Naive thymus-derived CD4-positive, alpha-beta T cell (primary cell): ENCODE measurements around the gene SEZ6. TPM values are rescaled to one million over a fixed set of nuclear protein-coding genes. Genes with fewer than 3 reads are reported as not detected.

Source experiments
- ATAC-seq: fragments of 150-1000 bp; cut with Tn5 transposase; 2 replicates; pipeline ENCODE4 v1.10.0; 2021; ENCODE audit warnings: mild to moderate bottlenecking, moderate library complexity
- CTCF ChIA-PET: fragments of 350-600 bp; sonication (Branson Sonifier 250); formaldehyde crosslinking; loops from one replicate; lab custom pipeline; 2021; ENCODE audit warnings: antibody characterized with exemption; lab: Charles Lee
- POLR2A ChIA-PET: fragments of 350-600 bp; sonication (Branson Sonifier 250); formaldehyde crosslinking; loops from one replicate; lab custom pipeline; 2021; ENCODE audit warnings: antibody characterized with exemption, inconsistent platforms; lab: Charles Lee
- DNase-seq, 9 donors: peaks; one replicate each; pipeline versions ENCODE4 v3.0.0 to v3.0.0-alpha.2; 2020 to 2022; ENCODE audit warnings: mixed read lengths in 1 of 9
- H3K27ac ChIP-seq: one replicate; pipeline ENCODE4 v1.7.0; 2013; ENCODE audit warnings: mild to moderate bottlenecking, low read depth, low read length, moderate library complexity
- H3K27me3 ChIP-seq, 2 donors: one replicate each; pipeline ENCODE4 v1.7.0; 2013; ENCODE audit warnings: low read length in 2 of 2, mild to moderate bottlenecking in 2 of 2, moderate library complexity in 2 of 2; ENCODE audit not compliant: control insufficient read depth in 2 of 2, insufficient read depth in 2 of 2
- H3K36me3 ChIP-seq, 3 experiments: 1 replicate in 2 of 3; 2 replicates in 1 of 3; pipeline ENCODE4 v1.7.0; 2013; ENCODE audit warnings: low read length in 3 of 3, mild to moderate bottlenecking in 3 of 3, moderate library complexity in 1 of 3; ENCODE audit not compliant: insufficient read depth in 3 of 3, control insufficient read depth in 2 of 3
- H3K4me1 ChIP-seq, 2 donors: one replicate each; pipeline ENCODE4 v1.7.0; 2013; ENCODE audit warnings: low read length in 2 of 2, mild to moderate bottlenecking in 2 of 2, moderate library complexity in 1 of 2; ENCODE audit not compliant: control insufficient read depth in 2 of 2, insufficient read depth in 2 of 2
- H3K4me3 ChIP-seq: 2 replicates; pipeline ENCODE4 v1.7.0; 2013; ENCODE audit warnings: mild to moderate bottlenecking, low read length
- H3K9me3 ChIP-seq, 3 experiments: 1 replicate in 2 of 3; 2 replicates in 1 of 3; pipeline ENCODE4 v1.7.0; 2013; ENCODE audit warnings: low read length in 3 of 3; ENCODE audit not compliant: control insufficient read depth in 2 of 3
- H3K27ac Mint-ChIP-seq, 9 donors: one replicate each; pipeline ENCODE4 v1.8.0; 2020 to 2022; ENCODE audit warnings: mixed read lengths in 9 of 9, mild to moderate bottlenecking in 8 of 9, moderate library complexity in 5 of 9, inconsistent platforms in 2 of 9
- H3K27me3 Mint-ChIP-seq, 5 donors: one replicate each; pipeline ENCODE4 v1.8.0; 2021 to 2022; ENCODE audit warnings: mixed read lengths in 5 of 5, mild to moderate bottlenecking in 1 of 5
- H3K36me3 Mint-ChIP-seq, 5 donors: one replicate each; pipeline ENCODE4 v1.8.0; 2020 to 2022; ENCODE audit warnings: mixed read lengths in 5 of 5, mild to moderate bottlenecking in 3 of 5, inconsistent platforms in 1 of 5
- H3K4me1 Mint-ChIP-seq, 7 donors: one replicate each; pipeline ENCODE4 v1.8.0; 2020 to 2022; ENCODE audit warnings: mixed read lengths in 7 of 7, mild to moderate bottlenecking in 3 of 7, inconsistent platforms in 1 of 7
- H3K4me3 Mint-ChIP-seq, 10 donors: one replicate each; pipeline ENCODE4 v1.8.0; 2020 to 2022; ENCODE audit warnings: mild to moderate bottlenecking in 10 of 10, mixed read lengths in 10 of 10, moderate library complexity in 6 of 10, inconsistent platforms in 2 of 10
- H3K9me3 Mint-ChIP-seq, 11 donors: one replicate each; pipeline ENCODE4 v1.8.0; 2020 to 2022; ENCODE audit warnings: mixed read lengths in 11 of 11, mild to moderate bottlenecking in 4 of 11, inconsistent platforms in 1 of 11, moderate library complexity in 1 of 11
- intact Hi-C, 2 donors: fragments of 100-400 bp; cut with micrococcal nuclease; formaldehyde crosslinking; loops; one replicate each; pipeline ENCODE4 v1.15.1; 2023
- polyA plus RNA-seq, 2 donors: library from polyadenylated mRNA; unstranded; fragments of 300-500 nt; fragmentation: Illumina TruSeq; gene quantifications; one replicate each; pipeline ENCODE4 v1.2.3, GENCODE V29; 2021
- total RNA-seq, 6 experiments: library from RNA in 5 of 6; stranded (reverse) in 5 of 6; gene quantifications; 1 replicate in 5 of 6; 2 replicates in 1 of 6; pipeline ENCODE4 v1.2.3 and lab custom pipeline; 2021 to 2026

SEZ6 gene
- total and polyA plus RNA-seq, 7 experiments from 2014 or later = 0.40 to 2.0 (median 0.64) TPM; not detected in 3

GRCh38 chr17:28989028-28989427, 16.8 kb downstream of the SEZ6 start:
- Histone ChIP-seq H3K4me1 (peaks cover 0 to 3% of the 10 kb centered on the region in 2 donors), H3K9me3 (no peaks in the 10 kb centered on the region), H3K27me3 (no peaks in the 10 kb centered on the region), H3K27ac (no peak overlapping the region), H3K4me3 (no peak overlapping the region), H3K36me3 (no peaks in the 10 kb centered on the region)
- intact Hi-C loops = no loop called here
- ChIA-PET POLR2A (no interaction called here), CTCF (no interaction called here)
- Mint-ChIP-seq H3K36me3 (no peaks in the 10 kb centered on the region), H3K4me3 (no peak overlapping the region), H3K27me3 (peaks cover 0 to 4% (median 0%) of the 10 kb centered on the region in 5 donors), H3K9me3 (no peaks in the 10 kb centered on the region), H3K4me1 (peaks cover 0 to 4% (median 0%) of the 10 kb centered on the region in 7 donors), H3K27ac (no peak overlapping the region)
- ATAC-seq (no peak), DNase-seq (no peak)

- H3K4me1 ChIP-seq = peaks cover 0 to 8% of the 10 kb centered on the region in 2 donors
- CTCF ChIA-PET = no interaction called here
These were observed 17.4 kb downstream of the SEZ6 start for GRCh38 chr17:28988475-28988874.

GRCh38 chr17:28986714-28987655, 18.8 kb downstream of the SEZ6 start:
- Histone ChIP-seq H3K27me3 (no peaks in the 10 kb centered on the region), H3K36me3 (no peaks in the 10 kb centered on the region), H3K27ac (no peak overlapping the region), H3K4me3 (no peak overlapping the region), H3K9me3 (no peaks in the 10 kb centered on the region), H3K4me1 (peaks cover 10 to 22% of the 10 kb centered on the region in 2 donors)
- CTCF ChIA-PET = interaction anchor here (0.6 to 0.7 kb wide), 2 partner anchors 21 to 628 kb away, joined by 3 read pairs; no protein-coding TSS in a partner anchor
- ATAC-seq (no peak), DNase-seq (no peak)
- H3K27me3 Mint-ChIP-seq = peaks cover 0 to 4% (median 0%) of the 10 kb centered on the region in 5 donors
- intact Hi-C loops = no loop called here
- no peaks in the 10 kb centered on the region for H3K9me3 Mint-ChIP-seq
- peaks cover 16 to 25% (median 18%) of the 10 kb centered on the region in 7 donors for H3K4me1 Mint-ChIP-seq
- H3K4me3 Mint-ChIP-seq = no peak overlapping the region
- POLR2A ChIA-PET = no interaction called here
- no peak overlapping the region for H3K27ac Mint-ChIP-seq
- no peaks in the 10 kb centered on the region for H3K36me3 Mint-ChIP-seq

More at GRCh38 chr17:28988475-28988874, 17.4 kb downstream of the SEZ6 start:
- Mint-ChIP-seq H3K27ac (no peak overlapping the region), H3K4me3 (no peak overlapping the region), H3K27me3 (peaks cover 0 to 4% (median 0%) of the 10 kb centered on the region in 5 donors), H3K9me3 (no peaks in the 10 kb centered on the region), H3K4me1 (peaks cover 1 to 10% (median 3%) of the 10 kb centered on the region in 7 donors), H3K36me3 (no peaks in the 10 kb centered on the region)
- H3K4me3 ChIP-seq = no peak overlapping the region
- H3K27me3 ChIP-seq = no peaks in the 10 kb centered on the region
- no peaks in the 10 kb centered on the region for H3K9me3 ChIP-seq
- POLR2A ChIA-PET = no interaction called here
- H3K27ac ChIP-seq = no peak overlapping the region
- intact Hi-C loops = no loop called here
- H3K36me3 ChIP-seq = no peaks in the 10 kb centered on the region
- ATAC-seq = no peak
- DNase-seq = no peak

DNA sequence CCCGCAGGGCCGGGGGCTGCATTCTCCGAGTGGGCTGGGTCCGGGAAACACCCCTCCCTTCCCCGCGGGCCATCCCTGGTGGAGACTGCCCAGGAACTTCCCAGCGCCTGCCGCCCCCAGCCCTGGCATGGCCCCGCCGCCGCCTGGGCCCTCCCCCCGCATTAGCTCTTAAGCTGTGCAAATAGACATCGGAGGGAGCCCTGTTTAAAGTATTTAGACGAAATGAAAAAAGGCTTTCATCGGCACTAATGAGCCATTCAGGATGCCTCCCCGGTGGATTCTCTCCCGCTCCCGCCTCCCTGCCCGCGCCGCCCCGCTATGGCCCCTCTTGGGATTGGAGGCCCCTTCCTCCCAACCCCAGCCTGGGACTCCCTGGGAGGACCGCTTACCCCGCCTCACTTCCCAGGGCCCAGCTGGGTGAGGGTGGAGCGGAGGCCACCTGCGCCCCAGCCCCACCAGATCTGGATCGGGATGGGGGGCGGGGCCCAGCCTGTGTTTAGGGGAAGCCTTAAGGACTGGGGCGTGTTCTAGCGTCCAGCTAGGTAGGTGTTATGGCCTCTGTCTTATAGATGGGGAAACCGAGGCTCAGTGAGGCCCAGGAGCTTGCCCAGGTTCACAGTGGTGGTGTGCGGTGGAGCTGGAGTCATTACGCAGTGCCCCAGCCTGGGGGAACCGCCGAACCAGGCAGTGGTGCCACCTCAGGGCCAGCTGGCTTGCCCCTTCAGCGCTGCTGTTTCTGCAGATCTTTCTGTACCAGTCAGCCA, 19.7 kb downstream of the SEZ6 start:
- Mint-ChIP-seq H3K36me3 (no peaks in the 10 kb centered on the region), H3K27ac (no peak overlapping the region), H3K4me1 (peaks cover 17 to 27% (median 20%) of the 10 kb centered on the region in 7 donors), H3K27me3 (peaks cover 0 to 4% (median 0%) of the 10 kb centered on the region in 5 donors), H3K9me3 (no peaks in the 10 kb centered on the region), H3K4me3 (no peak overlapping the region)
- no peaks in the 10 kb centered on the region for H3K9me3 ChIP-seq
- no peak overlapping the region for H3K27ac ChIP-seq
- ATAC-seq (no peak), DNase-seq (no peak)
- ChIA-PET POLR2A (no interaction called here), CTCF (interaction anchor here (0.6 kb wide), 1 partner anchor 629 kb away, joined by 3 read pairs; no protein-coding TSS in a partner anchor)
- no peaks in the 10 kb centered on the region for H3K27me3 ChIP-seq
- H3K36me3 ChIP-seq = no peaks in the 10 kb centered on the region
- intact Hi-C loops = no loop called here
- peaks cover 13 to 27% of the 10 kb centered on the region in 2 donors for H3K4me1 ChIP-seq
- H3K4me3 ChIP-seq = no peak overlapping the region

DNA sequence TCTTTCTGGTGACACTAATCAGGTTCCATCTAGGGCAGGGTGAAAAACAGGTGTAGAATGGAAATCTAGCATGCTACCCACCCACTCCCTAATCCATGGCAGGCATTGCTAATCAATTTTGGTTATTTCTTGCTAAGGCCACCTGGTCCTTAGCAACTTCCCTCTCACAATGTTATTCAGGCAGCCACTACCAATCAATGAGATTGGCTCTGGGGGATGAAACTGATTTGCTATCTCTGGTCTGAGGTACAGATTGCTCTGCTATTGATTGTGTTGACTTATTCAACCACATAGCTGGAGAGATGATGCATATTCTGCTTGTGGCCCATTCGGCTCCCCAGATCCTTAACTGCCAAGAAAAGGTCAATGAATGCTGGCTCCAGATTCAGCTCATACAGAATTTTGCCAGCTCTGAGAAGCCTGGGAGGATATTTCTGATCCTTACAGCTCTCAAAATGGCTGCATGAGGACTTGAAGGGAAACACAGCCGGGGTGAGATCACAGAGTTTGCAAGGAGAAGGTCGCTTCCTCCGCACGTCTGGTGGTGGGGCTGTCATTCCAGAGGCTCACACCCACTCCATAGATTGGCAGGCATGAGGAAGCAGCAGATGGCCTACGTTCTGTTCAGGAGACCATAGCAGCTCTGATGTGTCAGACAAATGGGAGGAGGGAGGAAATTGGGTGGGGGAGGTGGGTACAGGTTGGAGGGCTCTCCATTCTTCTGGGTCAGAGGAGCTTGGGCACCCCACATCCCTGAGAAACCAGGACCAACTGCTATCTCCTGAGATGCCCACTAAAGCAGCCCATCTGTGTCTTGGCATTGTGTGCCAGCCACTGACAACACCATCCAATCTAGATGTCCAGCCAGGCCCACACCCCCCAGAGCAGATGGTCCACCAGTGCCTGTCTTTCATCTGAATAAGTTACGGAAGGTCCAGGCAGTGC, 22.3 kb downstream of the SEZ6 start:
- Histone ChIP-seq H3K36me3 (no peaks in the 10 kb centered on the region), H3K27ac (peak overlapping the region; percentile 37), H3K9me3 (no peaks in the 10 kb centered on the region), H3K4me1 (peaks cover 13 to 27% of the 10 kb centered on the region in 2 donors), H3K27me3 (no peaks in the 10 kb centered on the region), H3K4me3 (no peak overlapping the region)
- no peaks in the 10 kb centered on the region for H3K9me3 Mint-ChIP-seq
- CTCF ChIA-PET = interaction anchor here (0.6 kb wide), 1 partner anchor 21 kb away, joined by 3 read pairs; no protein-coding TSS in a partner anchor
- H3K27ac Mint-ChIP-seq = peak overlapping the region in 8 of 9 donors; percentile 80 to 99 (median 94)
- H3K4me3 Mint-ChIP-seq = peak overlapping the region in 3 of 10 donors; percentile 64 to 79 (median 69)
- H3K4me1 Mint-ChIP-seq = peaks cover 17 to 27% (median 22%) of the 10 kb centered on the region in 7 donors
- no peaks in the 10 kb centered on the region for H3K36me3 Mint-ChIP-seq
- intact Hi-C loops = no loop called here
- no peak for DNase-seq
- POLR2A ChIA-PET = interaction anchor here (1.2 kb wide), 1 partner anchor 9 kb away, joined by 3 read pairs; no protein-coding TSS in a partner anchor
- H3K27me3 Mint-ChIP-seq = peaks cover 0 to 2% (median 0%) of the 10 kb centered on the region in 5 donors
- no peak for ATAC-seq
